ENCODE results near the gene ADGRL3.

Gene ADGRL3

GRCh38 chr4:61549336-61549735 lies 349.2 kb downstream of the ADGRL3 start:
- no peak for DNase-seq (ENCODE audit: low read depth)

DNA sequence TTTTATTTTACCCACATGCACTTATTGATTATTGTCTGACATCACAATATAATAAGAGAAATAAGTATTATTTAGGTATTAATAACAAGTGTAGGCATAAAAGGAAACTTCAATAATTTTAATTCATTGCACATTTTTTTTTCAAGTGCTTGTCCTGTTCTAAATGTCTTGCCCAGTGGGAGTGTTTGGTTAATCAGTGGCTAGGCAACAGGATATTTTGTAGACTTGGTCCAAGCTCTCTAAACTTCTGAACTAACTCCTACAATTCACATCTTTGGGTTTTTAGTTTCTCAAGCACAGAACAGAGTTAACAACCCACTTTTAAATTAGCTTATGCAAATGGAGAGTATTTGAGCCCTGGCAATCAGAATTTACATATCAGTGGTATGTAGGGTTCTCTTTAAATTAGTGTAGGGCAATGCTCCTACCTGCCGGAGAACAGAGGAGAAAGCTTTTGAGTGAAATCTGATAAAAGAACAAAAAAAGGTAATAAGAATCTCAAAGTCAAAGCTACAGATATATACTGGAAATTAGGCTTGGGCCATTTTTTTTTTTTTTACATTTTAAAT lies 353.5 kb downstream of the ADGRL3 start:
- DNase-seq (ENCODE audit: low read depth): no peak

DNA sequence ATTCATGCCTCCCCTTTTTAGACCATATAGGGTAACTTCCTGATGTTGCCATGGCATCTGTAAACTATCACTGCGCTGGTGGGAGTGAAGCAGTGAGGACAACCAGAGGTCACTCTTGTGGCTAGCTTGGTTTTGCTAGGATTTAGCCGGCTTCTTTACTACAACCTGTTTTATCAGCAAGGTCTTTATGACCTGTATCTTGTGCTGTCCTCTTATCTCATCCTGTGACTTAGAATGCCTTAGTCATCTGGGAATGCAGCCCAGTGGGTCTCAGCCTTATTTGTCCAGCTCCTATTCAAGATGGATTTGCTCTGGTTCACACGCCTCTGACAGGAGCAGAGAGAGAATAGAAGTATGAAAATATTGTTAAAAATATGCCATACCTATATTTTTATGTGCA lies 355.7 kb downstream of the ADGRL3 start:
- no peak for DNase-seq (ENCODE audit: low read depth)

DNA sequence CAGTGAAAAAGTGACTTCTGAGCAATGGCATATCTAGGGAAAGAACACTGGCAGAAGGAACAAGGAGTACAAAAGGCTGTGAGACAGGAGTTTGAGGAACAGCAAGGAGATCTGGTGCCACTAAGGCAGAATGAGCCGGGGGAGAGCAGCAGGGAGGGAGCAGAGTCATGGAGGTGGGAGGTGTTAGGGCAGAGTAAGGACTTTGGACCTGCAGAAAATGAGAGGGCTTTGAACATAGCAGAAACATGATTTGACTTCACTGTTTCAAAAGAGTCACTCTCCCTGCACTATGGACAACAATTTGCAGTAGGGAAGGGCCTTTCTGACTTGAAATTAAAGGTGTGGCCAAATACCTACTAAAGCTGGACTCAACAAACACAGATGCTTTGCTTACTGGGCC lies 356.2 kb downstream of the ADGRL3 start:
- DNase-seq (ENCODE audit: low read depth): no peak

- DNase-seq (ENCODE audit: low read depth): no peak
These were observed 359.3 kb downstream of the ADGRL3 start for GRCh38 chr4:61559396-61559795.

DNA sequence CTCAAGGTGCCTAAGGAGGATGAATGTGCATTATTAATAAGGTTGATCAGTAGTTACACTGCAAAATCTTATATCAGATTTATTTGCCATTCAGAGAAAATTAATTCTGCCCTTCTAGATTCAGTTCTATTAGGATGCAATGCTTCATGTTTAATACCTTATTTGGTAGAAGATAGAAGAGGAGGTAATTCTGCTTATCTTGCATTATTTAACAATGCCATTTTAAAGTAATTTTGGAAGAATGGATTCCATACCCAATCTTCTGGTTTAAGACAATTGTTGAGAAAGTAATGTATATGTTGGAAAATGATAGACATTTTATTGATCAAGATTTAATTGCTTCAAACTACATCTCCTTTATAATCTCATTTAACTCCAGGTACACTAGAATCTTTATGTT lies 360.9 kb downstream of the ADGRL3 start:
- DNase-seq (ENCODE audit: low read depth): no peak

- DNase-seq (ENCODE audit: low read depth): peak; percentile 18
These were observed 371.8 kb downstream of the ADGRL3 start for GRCh38 chr4:61571761-61572559.

DNA sequence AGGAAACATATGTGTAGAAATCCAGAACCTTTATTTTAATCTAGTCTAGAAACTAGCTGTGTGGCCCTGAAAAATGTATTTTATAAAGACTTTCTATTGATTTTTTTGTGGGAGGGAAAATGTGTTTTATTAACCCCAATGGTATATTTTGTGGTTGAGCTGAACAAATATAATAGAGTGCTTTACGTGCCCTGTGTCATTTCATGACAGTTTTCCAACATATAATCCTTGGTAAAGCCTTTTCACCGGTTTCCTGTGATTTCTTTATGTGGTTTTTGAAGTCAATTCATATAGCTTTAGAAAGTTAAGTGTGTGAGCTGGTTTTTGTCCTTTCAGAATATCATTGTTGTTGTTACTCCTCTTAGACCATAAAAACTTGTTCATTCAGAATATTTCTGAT lies 375.7 kb downstream of the ADGRL3 start:
- DNase-seq (ENCODE audit: low read depth): no peak

DNA sequence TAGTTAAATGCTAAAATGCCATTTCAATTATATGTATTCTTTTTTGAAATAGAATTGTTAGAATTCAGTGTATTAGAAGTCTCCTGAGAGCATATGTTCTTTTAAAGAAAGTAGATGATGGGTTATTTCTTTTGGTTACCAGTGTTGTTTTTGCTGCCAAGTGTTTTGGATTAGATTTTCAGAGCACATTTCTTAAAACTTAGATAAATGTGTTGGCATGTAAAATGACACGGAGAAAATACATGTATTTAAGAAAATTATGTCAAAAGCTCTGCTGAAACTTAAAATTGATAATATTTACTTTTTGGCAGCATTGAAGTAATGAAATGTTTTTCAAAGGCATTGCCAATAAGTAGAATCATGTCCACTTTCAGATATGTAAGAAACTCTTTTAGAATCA lies 379.7 kb downstream of the ADGRL3 start:
- no peak for DNase-seq (ENCODE audit: low read depth)

DNA sequence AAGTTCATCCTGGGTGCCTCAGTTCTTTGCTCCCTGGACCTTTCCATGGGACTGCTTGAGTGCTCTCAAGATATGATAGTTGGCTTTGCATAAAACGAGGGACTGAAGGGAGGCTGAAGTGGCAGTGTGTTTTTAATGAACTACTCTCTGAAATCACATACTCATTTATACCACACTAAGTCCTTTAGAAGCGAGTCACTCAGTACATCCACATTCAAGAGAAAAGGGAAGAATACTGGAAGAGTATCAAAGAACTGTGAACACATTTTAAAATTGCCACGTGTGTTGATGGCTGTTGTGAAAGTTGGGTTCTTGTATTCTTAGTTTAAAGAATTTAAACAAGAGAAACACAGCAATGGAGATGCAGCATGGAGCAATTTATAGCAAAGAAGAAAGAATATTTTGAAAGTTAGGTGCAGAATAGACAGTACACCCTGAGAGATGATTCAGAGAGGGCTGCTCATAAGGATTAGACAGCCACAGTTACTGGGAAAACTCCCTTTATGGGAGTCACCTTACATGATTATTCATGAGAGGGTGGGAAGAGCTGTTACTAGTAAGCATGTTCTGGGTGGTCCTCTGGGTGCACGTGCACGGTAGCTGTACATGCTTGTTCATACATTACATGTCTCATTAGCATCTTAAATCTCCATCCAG lies 380.7 kb downstream of the ADGRL3 start:
- DNase-seq (ENCODE audit: low read depth): no peak

DNA sequence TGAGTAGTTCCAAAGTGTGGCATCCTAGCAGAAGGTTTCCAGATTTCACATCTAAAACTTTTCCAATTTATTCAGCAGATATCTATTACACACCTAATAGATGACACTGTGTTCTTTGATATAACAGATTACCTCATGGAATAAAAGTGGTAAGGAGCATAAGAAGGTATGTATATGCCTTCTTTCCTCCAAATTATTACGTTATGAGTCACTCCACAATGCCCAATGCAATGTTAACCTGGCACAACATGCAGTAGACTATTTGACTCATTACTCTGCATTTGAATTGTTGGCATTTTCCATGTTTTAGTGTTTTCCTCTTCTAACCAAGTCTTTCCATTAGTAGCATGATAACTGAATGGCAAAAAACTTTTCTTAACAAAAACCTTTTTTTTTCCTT lies 383.6 kb downstream of the ADGRL3 start:
- DNase-seq (ENCODE audit: low read depth): no peak

DNA sequence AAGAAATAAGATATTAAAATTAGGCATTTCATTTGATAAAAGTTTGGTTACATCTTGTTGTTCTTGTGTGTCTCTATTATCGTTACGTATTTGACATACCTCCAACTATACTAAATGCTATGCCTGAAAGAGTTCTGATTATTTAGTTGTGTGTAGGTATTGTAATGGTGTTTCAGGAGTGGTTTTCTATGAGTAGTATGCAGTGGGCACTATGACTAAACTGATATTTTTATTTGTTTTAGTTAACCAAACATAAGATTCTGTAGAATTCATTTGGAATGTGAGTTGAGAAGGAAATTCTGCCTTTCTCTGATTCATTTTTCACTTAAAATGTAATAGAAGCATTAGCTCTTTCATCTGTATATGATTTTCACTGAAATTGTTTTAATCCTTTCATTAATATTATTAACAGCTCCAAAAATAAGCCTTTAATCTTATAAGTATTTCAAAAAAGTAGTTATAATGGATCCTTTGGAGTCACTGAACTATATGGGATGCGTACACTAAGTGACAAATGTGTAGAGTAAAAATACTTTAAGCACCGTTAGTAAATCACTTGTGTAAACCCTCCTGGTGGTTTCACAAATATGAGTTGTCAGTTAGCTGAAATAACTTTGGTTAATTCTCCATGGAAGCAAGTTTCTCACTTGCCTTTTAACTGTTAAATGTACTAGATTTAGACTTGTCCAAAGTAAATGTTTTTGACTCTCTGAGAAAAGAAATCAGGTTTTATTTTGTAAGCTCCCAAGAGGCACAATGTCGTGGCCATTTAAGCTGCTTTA lies 388.7 kb downstream of the ADGRL3 start:
- DNase-seq (ENCODE audit: low read depth): no peak

DNA sequence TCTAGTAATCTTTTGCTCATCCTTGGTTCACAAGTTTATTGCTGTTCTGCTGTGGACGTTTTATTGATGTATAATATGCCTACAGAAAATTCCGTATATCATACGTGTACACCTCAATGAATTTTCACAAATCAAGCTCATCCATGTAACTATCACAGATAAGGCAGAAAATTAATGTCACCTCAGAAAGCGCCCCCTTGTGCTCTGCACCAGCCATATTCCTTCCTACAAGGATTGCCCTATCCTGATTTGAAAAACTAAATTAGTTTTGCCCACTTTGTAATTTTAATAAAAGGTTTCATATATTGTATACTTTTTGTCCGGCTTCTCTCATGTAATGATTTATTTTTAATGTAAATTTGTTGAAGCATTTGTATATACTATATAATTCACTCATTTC lies 390.8 kb downstream of the ADGRL3 start:
- no peak for DNase-seq (ENCODE audit: low read depth)

- no peak for DNase-seq (ENCODE audit: low read depth)
These were observed 396.6 kb downstream of the ADGRL3 start for GRCh38 chr4:61596606-61597340.

GRCh38 chr4:61603086-61603485 lies 403.0 kb downstream of the ADGRL3 start:
- no peak for DNase-seq (ENCODE audit: low read depth)

GRCh38 chr4:61604054-61604453 lies 403.9 kb downstream of the ADGRL3 start:
- no peak for DNase-seq (ENCODE audit: low read depth)

DNA sequence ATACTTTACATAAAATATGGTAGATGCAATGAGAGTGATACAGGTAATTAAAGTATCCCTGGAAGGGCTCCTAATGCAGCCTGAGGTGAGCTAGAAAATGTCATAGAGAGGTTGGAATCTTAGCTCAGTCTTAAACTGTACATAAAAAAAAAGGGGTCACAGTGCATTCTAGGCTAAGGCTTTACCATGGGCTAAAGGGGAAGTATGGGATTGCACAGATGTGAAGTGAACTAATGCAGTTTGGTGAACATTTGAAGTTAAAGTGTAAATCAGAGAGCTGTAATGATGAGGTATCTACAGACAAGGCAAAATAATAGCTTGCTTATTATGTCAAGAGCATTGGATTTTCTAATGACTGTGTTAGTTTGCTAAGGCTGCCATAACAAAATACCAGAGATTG lies 405.9 kb downstream of the ADGRL3 start:
- DNase-seq (ENCODE audit: low read depth): no peak

GRCh38 chr4:61614231-61614630 lies 414.1 kb downstream of the ADGRL3 start:
- no peak for DNase-seq (ENCODE audit: low read depth)

DNA sequence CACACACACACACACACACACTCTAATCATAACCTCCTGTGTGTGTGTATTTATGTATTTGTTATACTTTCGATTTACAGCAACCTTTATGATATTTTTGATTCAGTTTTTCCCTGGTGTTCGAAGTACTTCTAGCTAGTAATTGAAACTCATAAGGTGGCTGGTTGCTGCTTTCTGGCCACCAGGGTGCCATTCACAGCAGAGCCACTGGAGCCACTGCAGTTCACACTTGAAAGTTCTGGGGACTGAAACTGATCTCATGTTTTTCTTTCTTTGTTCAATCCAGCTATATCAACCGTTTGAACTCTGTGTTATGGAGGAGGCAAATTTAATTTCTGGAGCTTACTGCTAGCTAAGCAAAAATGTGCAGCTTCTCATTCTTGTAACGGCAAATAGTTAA lies 419.4 kb downstream of the ADGRL3 start:
- DNase-seq (ENCODE audit: low read depth): no peak

DNA sequence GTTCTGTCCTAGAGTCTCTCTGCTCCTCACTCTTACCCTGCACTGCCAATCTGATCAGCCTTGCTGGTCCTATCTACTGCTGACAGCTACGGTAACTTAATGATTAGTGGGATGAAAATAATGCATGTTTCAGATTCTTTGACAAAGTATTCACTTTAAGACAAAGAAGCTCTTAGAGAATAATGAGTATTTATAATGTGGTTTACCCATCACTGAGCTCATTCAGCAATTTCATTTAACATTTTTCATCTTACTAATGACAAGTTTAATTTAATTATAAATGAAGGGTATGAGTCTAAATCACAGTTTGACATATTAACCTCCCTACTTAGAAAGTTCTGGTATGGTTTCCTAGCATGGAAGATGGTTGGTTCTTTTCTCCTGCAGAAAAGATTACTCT lies 428.2 kb downstream of the ADGRL3 start:
- DNase-seq (ENCODE audit: low read depth): no peak

GRCh38 chr4:61628727-61629126 lies 428.6 kb downstream of the ADGRL3 start:
- DNase-seq (ENCODE audit: low read depth): no peak

- no peak for DNase-seq (ENCODE audit: low read depth)
These were observed 430.4 kb downstream of the ADGRL3 start for GRCh38 chr4:61630548-61630947.
